ENCODE measurements around the gene GNAQ.

The GNAQ gene

DNA sequence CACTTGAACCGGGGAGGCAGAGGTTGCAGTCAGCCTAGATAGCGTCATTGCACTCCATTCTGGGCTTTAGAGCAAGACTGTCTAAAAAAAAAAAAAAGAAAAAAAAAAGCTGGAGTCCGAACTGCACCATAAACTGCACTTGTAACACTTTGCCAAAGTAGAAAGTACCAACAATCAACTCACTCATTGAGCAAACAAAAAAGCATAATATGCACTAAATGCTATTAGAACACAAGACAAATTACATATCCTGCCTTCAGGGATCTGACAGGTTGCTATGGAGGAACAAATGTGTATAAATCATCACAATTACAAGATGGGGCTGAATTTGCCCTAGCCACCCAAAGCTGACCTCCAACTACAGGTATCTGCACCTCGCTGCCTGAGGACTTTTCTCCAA is 27.9 kb downstream of the GNAQ start:
- DNase-seq (ENCODE audit: low read depth), result no peak

DNA sequence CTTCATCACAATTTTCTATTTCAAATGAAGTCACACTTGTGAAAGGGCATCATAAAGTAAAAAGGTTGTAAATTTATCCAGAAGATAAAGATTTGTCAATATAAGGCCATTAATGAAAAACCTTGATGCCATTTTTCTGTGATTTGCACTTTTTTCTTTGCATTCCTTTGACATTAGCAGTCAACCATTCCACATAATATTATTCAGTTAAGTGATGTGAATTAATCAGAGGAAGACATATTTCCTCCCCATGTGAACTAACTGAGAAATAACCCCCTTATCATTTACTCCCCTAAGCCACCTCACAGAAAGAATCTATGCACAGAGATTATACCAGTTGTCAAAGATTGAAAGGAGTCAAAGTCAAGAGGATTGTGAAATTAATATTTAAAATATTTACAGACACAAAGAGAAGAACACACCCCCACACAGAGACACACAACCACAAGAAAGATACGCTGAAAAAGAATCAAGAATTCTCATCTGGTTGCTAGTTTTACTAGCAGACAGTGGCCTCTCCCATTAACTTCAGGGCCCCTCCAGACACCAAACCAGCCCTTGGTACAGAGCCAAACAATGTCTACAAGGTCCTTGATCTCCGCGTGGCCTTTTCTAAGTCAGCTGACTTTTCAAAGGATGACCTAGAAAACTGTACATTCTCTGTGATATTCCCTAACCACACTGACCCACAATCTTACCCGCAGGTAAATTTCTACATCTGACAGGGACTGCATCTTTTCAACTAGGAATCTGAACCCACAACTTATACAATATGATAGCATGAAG is 29.5 kb downstream of the GNAQ start:
- no peak for DNase-seq (ENCODE audit: low read depth)

DNA sequence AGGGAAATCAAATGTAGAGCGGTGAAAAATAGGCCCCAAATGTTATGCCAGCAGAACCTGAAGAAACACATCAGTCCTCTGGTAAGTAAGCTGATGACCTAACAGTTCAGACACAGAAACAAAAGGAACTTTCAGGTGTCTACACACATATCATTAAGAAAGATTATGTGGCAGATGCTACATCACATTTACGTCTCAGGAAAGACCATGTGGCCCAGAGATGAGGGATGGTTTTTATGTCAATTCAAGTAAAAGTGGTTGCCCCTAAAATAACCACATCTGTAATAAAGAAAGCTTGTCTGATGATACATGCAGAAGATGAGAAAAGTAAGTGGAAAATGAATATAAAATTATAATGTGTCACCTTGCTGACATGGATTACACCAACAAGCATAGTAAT is 31.4 kb downstream of the GNAQ start:
- no peak for DNase-seq (ENCODE audit: low read depth)

DNA sequence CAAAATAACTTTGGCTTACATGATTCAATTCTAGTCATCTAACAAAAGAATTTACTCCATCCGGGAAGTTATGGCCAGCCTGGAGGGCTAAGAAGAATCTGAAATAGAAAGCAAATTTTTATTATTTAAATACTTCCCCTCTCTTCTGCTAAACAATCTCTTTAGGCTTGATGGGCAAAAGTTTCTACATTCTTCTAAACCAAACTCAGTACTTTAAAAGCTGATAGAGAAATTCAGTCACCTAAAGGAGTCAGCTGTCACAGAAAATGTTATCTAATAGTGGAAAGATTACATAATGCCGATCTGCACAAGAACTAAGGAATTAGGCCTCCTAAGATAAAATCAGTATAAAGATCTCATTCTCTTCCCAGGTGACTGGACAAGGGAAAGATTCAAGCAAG is 32.4 kb downstream of the GNAQ start:
- DNase-seq (ENCODE audit: low read depth), result no peak

DNA sequence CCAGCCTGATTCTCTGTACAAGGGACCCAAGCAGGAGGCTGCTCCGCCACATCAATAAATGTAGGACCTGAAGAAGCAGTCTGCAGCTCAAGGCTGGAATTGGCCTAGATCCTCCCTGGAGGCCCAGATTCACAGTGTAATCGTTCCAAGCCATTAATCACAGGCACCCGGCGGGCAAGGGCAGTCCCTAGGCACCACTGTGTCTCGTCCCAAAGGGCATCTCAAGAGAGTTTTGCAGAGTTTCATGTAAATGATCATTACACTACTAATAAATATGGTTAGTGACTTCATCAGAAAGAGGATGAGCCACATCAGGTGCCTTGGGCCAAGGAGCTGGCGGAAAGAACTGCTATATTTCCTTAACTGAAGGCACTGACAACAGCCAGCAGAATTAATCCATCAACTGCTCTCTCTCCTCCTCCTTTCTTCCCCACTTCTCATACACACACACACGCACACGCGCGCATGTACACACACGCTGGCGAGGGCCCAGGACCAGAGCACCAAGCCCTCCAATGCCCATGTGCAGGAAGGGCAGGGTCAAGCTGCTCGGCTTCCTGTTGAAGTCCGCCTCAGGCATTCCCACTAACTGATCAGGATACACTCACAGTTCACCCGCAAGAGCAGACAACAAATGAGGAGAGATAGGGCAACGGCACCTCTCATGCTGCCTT is 33.9 kb downstream of the GNAQ start:
- DNase-seq (ENCODE audit: low read depth), result no peak

DNA sequence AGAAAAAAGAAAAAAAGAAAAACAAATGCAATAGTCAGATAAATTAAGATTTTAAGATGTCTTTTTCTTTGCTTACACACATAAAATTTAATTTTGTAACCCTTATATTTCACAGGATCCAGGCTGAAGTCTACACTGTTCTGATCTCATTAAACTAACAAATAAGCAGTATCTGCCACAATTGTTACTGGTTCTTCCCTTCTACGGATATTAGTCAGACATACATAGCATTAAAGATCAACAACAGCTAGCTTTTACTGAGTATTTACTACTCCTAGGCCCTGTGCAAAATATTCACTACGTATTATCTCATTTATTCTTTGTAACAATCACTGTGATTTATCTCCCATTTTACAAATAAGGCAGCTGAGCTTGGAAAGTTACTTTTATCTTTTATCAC is 34.9 kb downstream of the GNAQ start:
- DNase-seq (ENCODE audit: low read depth), result no peak

DNA sequence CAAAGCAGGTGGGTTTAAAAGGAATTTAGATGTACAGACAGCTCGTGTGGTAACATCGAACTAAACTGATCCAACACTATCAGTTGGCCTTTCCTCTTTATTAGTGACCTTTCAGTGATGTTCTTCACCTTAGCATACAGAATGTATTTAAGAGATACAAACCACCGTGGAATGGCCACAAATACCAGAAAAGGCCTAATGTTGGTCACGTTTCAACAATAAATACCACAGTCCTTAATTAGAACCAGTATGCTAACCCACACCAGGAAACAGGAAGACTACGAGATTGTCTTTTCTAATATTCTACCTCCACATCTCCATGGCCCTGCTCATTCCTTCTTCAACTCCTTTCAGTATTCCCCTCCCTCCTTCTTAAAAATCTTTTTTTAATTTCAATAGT is 40.4 kb downstream of the GNAQ start:
- no peak for DNase-seq (ENCODE audit: low read depth)

DNA sequence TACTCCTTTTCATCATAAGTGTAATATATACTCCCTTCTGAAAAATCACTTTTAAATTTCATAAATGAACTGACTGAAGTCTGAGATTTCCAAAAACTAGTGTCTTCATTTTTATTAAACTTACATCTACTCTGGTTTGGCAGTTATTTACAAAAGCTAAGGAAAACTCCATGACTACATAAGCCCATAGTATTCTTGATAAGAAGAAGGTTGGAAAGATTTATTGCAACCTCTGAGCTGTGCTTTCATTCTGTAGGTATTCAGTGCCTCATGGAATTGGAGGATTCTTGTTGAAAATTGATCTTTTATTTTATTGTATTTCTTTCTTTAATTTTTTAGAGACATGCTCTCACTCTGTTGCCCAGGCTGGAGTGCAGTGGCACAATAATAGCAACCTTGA is 41.7 kb downstream of the GNAQ start:
- no peak for DNase-seq (ENCODE audit: low read depth)

DNA sequence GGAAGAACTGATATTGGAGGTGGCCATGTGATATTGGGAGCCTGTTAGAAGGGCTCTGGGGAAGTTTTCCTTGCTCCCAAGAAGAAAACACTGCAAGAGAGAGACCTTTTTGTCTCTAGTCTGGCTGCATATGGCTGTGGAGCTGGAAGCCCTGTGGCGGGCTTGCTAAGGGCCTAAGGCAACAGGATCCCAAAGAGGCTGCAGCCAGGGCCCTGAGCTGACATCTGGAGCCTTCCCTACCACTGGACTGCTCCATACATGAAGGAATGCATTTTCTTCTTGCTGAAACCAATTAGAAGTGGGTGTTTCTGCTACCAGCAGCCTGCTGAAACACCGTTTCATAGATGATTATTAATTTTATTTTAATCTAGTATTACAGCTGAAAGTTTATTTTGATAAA is 42.2 kb downstream of the GNAQ start:
- no peak for DNase-seq (ENCODE audit: low read depth)

DNA sequence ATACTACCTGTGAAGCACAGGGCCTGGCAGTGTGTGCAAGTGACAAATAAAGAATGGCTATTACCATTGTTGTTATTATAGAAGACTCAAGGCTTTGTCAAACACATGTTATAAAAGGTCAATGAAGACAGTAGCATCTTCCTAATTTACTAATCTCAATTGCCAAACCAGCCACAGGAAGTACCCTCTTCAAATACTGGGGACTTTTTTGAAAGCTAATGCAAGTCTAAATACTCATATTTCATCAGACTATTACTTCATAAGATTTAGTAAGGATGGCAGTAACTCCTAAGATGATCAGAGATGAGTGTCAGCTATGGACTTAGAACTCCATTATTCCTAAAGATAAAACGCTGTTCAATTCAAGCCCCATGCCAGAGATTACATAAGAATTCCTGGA is 43.0 kb downstream of the GNAQ start:
- no peak for DNase-seq (ENCODE audit: low read depth)

DNA sequence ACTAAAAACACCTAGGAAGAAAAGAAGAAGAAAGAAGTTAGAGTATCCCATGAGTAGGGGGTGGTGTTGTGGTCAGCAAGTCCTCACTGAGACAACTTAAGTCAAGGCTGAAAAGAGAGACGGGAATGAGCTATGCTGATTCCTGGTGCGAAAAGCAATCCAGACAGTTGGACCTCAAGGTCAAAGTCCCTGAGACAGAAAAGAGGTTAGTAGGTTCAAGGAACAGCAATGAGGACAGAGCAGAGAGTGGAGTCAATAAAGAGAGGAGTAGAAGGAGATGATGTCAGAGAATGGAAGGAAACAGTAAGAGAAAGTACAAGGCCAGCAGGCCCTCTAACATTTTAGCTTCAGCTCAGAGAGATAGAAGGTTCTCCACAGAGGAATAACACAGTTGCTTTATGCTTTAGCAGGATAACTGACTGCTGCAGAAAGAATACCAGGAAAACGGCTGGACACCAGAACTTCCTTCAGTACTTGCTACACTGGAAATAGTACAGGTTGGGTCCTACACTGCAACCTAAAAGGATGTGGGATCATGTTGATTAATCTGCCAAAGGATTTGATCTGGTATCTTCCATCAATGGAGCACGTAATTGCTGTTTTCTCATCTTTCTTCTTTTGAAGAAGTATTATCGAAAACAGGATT is 43.6 kb downstream of the GNAQ start:
- no peak for DNase-seq (ENCODE audit: low read depth)

DNA sequence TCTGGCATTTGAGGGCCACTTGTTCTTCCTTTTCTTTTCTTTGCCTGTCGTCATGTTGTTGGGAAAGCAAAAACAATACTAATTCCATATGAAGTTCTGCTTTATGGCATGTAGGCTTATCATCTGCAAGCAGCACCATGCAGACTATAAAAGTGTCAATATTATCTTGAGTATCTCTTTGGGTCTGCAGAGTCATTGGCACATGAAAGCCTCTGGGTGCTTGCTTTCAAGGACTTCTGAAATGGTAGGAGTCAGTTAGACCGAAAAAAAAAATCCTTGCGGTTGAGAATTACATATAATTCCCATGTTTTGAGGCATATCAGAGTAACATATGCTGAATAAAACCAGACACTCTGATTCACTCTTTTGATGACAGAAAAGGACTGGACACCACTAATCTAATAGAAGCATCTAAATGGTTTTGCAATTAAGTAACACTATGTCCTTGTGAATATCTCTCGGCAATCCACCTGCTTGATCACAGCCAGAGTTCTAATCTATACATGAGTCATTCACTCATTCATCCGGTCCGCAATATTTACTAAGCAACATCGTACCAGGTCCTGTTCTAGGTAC is 44.4 kb downstream of the GNAQ start:
- DNase-seq (ENCODE audit: low read depth), result no peak

DNA sequence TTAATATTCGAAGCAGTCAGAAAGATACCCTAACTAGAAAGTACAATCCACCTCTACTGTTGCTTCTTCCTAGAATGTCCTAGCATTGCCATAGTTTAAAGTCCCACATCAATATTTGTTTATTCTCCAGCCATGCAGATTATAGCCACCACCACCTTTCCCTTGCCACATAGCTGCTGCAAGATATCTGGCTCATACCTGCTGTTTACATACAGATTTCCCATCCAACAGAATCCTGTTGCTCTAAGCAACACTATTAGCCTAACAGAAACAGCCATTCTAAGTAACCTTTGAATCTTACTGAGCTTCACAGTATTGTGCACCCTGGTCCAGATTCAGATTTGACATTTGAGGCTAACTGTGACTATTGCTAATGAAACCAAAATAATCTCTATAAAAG is 45.6 kb downstream of the GNAQ start:
- DNase-seq (ENCODE audit: low read depth), result no peak

DNA sequence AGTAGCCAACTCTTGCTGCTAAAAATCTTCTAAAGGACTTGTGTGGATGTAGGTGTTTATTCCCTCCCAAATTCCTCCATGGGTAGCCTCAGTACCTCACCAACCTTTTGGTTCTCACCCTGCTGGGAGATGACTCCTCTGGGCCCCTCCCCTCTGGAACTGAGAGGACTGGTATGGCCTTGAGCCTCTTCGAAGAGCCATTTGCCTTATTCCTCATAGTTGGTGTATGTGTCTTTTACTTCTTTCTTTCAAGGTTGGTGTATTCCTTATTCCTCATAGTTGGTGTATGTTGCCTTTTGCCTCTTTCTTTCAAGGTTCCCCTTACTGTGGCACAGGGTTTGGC is 48.3 kb downstream of the GNAQ start:
- DNase-seq (ENCODE audit: low read depth), result no peak

DNA sequence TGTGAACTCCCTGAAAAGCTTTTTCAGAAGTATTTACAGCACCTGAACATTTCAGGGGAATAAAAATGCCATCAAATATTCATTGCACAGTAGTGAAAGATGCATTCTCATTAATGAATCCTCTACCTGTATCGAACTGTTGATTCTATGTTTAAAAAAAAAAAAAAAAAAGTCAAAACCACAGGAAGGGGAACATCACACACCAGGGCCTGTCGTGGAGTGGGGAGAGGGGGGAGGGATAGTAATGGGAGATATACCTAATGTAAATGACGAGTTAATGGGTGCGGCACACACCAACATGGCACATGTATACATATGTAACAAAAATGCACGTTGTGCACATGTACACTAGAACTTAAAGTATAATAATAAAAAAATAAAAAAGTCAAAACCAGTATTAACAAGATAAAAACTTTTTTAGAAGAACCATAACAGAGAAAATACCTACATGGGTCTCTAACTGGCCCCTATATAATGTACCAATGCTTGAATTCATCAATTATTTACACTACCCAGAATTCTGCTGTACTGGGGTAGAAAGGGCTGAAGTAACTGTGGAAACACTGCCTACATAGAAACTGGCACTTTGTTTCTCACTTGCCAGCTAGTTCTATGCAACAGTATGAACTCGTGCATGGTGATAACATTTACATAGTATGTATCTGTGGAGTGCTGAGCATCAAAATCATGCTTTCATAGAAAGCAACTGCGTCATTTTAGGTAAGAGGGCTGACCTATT is 48.9 kb downstream of the GNAQ start:
- no peak for DNase-seq (ENCODE audit: low read depth)

DNA sequence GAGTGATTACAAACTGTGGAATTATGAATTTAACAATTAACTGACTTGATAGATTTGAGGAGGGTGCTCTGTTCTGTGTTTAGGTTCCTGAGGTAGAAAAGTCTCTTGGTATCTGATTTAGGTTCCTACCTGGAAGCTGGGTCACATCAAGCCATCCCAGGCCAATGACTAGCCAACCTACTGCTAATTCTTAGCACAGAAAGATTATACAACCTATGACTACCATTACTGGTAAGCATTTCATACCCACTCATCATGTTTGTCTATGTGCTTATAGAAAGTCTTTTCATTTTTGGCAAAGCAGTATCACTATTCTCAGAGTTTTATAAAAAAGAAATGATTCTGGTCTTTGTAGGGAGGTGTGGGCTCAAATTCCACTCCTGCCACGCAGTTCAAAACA is 49.7 kb downstream of the GNAQ start:
- no peak for DNase-seq (ENCODE audit: low read depth)

DNA sequence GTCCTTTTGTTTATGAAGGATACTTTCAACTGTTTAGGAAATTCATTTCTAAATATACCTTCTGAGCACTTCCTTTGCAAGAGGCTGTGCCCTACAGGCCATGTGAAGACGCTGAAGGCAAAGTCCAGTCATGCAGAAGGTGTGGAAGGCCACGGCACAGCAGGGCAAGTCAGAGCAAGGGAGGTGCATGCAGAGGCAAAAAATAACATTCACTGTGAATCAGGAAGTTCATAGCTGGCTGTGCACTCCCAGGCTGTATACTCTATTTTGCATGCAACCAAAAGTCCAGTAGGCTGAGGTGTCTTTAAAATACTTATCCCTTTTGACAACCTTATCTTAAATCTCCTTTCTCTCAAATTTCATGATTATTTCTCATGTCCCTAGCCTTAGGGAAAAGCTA is 50.3 kb downstream of the GNAQ start:
- no peak for DNase-seq (ENCODE audit: low read depth)

DNA sequence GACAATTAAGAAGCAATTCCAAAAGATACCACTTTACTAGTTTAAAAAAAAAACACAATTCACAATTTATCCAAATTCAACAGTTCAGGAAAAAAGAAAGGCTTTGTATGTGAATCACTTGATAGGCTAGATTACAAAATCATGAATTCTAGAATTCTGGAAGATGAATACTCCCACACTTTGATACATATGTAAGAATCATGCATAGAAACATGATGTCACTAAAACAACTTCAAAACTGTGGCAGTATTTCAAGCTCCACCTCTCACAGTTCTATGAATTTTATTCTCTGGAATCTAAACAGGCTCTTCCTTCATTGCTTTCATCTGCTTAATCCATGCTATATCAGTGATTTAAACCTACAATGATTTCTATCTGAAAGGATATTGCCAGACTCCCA is 51.0 kb downstream of the GNAQ start:
- no peak for DNase-seq (ENCODE audit: low read depth)

DNA sequence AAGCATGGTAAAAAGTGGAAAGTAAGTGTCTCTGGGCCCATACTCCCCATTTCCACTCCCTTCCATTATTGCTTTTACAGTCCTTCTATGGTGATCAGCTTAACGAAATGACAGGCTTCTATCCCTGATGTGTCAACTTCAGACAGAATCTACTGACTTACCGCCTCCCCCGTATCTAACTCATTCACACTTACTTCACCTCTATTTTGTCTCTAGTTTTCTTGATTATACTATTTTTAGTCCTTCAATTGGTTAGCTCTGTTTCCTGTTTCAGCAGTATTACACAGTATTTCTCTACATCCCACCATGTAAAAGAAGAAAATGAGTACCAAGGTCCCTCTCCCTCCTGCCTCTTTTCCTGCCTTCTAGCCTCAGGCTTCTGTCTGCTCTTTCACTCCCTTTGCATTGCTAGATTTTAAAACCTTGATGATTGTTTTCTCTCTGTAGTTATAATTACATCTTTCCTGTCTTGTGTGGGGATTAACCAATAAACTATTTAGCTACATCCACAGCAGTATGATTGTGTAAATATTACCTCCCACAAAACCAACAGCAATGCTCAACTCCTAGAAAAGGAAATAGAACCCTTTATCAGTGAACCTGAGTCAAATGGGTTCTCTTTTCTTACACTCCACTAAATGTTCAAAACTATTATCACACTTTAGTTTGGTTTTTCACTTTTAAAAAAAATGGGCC is 53.4 kb downstream of the GNAQ start:
- no peak for DNase-seq (ENCODE audit: low read depth)

DNA sequence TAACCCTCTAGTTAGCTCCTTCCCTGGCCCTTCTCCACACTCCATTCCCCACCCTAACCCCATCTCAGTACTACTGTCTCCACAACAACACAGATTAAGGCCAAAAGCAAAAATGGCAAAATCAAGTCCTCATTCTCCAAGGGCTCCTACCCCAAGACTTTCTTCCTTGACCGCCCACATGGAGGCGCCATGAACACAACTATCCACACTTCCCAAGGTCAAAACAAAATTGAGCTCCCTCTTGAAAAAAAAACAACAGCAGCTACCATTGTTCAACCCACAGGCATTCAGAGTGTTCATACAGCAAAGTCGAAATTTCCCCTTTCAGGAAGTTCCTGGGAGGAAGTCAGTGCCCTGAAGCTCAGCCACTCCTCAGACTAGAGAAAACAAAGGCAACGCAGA is 54.4 kb downstream of the GNAQ start:
- no peak for DNase-seq (ENCODE audit: low read depth)

DNA sequence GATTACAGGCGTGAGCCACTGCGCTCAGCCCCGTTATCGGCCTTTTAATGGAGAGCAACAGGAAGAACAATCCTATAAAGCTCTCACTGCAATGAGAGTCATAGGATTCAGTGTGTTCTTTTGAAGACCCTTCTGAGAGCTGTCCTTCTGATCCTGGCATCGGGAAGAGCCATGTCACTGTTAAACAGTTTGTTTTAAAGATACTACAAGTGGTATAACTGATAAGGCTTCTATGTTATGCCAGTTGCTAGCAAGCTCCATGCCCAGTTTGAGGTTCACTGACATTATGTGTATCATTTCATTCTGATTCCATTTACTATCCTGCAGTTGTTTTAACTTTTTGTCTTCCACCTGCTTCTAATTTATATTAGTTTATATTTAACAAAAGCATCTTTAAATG is 55.8 kb downstream of the GNAQ start:
- no peak for DNase-seq (ENCODE audit: low read depth)

DNA sequence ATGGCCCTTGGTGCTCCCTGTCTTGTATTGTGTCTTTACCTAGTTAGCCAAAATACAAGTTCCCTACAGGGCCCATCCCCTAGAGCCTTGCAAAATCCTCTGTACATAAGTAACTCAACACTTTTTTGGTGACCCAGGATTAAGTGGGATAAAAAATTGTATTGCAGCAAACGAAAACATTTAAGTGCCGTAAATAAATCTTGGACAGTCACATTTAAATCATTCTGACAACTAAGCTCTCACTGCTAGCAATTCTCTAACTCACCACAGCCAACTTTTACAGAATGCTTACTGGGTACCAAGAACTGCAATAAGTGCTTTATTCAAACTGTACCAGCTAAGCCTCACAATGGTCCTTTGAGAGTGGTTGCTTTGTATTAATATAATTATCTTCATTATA is 56.6 kb downstream of the GNAQ start:
- no peak for DNase-seq (ENCODE audit: low read depth)
